HuH-7 (cell line): Measurements from ENCODE around the gene YDJC.
"Not testable (repeated sequence)": the region's sequence is repeated elsewhere in the genome, so short reads cannot be mapped to it uniquely, and the experiment has no call there.

ENCODE experiments used
- DNase-seq: peaks from one replicate; pipeline ENCODE4 v3.0.0; 2011; ENCODE audit warnings: low spot score

Gene YDJC

DNA sequence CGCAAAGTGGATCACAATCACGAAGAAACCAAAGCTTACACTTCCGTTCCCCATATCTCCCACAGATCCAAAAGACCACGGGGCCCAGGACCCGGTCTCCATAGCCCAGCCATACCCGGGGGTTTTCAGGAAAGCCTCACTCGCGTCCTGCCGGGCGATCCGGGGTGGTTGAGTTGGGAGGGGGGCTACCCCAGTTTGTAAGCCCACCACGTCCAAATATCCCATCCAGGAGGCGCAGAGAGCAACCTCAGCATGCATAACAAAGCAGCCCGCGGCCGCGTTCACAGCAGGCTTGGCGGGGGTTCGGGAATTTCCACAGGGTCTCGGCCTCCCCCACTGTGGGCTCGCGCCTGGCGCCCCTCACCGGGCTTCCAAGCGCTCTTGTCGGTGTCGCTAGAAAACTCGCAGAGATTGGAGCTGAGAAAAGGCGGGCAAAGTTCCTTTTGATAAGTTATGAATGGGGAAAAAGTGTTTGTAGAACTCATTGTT, 21.7 kb upstream of the YDJC start:
- DNase-seq = peak; percentile 30

DNA sequence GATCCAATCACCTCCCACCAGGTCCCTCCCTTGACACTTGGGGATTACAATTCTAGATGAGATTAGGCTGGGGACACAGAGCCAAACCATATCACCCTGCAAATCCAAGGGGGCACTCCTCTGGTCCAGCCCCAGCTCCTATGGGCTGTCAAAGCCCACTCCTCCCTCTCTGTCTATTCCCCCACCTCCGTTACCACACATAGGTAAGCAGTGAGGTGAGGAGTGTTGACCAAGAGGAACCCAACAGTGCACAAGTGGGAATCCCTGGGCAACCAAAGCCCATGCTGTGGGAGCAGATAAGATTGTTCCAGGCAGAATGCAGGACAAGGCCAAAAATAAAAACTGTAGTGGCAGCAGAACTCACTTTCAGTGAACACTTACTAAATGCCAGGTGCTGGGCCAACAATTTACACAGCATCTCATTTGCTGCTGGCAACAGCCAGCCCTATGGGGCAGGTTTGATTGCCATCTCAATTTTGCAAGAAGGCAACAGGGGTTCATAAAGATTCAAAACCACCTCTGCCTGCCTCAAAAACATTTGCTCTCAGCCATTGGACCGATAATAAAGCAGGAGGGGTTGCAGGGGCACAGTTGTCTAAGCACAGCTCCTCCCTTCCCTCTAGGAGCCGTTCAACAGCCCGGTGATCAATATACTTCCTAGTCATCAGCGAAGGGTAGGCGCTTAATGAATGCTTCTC, 21.1 kb upstream of the YDJC start:
- DNase-seq = no peak

DNA sequence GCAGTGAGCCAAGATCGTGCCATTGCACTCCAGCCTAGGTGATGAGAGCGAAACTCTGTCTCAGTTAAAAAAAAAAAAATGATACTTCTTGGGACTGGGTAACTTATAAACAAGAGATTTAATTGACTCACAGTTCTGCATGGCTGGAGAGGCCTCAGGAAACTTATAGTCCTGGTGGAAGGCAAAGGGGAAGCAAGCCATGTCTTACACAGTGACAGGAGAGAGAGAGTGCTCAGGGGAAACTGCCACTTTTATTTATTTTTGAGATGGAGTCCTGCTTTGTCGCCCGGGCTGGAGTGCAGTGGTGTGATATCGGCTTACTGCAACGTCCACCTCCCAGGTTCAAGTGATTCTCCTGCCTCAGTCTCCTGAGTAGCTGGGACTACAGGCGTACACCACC, 20.5 kb upstream of the YDJC start:
- no peak for DNase-seq

DNA sequence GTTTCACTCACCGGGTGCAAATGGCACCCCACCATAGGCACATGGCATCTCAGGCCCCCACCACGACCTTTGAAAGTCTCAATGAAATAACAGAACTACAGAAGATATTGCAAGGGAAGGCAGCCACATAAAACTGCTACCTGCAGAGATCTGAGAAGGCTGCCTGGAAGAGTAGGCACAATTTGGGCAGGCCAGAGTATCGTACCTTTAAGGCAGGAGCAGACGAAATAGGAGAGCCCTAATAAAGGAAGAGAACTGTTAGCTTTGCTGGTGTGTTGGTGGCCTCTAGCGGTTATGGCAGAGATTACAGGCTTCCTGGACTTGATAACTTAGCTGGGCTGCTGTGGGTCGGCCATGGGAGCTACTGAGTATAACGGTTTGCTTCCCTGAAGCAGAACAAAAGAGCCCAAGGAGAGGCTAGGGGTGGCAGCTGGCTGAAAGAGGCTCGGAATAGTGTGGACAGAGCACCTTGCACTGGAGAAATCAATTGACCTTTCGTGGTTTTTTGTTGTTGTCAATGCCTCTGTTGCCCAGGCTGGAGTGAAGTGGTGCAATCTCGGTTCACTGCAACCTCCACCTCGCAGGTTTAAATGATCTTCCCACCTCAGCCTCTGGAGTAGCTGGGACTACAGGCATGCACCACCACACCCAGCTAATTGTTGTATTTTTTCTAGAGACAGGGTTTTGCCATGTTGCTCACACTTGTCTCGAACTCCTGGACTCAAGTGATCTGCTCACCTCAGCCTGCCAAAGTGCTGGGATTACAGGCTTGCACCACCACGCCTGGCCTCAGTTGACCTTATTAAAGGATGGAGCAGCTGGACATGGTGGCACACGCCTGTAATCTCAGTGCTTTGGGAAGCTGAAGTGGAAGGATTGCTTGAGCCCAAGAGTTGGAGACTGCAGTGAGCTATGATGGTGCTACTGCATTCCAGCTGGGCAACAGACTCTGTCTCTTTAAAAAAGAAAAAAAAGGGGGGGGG, 17.1 kb upstream of the YDJC start:
- DNase-seq = peak; percentile 83

DNA sequence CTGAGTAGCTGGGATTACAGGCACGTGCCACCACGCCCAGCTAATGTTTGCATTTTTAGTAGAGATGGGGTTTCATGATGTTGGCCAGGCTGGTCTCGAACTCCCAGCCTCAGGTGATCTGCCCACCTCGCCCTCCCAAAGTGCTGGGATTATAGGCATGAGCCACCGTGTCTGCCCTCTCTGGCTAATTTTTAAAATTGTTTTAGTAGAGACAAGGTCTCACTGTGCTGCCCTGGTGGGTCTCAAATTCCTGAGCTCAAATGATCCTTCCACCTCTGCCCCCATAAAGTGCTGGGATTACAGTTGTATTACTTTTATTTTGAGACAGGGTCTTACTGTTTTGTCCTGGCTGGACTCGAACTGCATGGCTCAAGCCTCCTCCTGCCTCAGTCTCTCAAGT, 15.7 kb upstream of the YDJC start:
- not testable (repeated sequence) for DNase-seq

DNA sequence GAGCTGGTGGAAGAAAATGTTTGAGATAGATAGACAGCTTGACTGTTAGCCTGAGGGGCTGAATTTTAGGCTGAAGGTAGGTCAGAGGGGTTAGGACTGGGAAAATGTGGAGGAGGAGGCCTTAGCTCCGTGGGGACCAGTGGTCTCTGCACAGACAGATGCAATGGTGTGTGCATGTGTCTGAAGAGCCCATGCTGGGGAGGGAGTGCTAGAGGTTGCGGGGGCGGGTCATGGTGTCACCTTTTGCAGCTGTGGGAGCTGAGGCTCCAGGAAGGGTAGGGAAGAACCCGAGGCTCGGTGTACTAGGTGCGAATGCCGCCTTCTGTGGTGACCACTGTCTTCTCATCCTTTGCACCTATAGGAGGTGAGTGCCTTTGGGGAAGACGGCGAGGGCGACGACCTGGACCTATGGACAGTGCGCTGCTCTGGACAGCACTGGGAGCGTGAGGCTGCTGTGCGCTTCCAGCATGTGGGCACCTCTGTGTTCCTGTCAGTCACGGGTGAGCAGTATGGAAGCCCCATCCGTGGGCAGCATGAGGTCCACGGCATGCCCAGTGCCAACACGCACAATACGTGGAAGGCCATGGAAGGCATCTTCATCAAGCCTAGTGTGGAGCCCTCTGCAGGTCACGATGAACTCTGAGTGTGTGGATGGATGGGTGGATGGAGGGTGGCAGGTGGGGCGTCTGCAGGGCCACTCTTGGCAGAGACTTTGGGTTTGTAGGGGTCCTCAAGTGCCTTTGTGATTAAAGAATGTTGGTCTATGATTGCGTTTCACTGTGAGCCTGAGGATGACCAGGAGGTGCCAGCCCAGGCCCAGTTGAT, 13.9 kb upstream of the YDJC start:
- DNase-seq = no peak

DNA sequence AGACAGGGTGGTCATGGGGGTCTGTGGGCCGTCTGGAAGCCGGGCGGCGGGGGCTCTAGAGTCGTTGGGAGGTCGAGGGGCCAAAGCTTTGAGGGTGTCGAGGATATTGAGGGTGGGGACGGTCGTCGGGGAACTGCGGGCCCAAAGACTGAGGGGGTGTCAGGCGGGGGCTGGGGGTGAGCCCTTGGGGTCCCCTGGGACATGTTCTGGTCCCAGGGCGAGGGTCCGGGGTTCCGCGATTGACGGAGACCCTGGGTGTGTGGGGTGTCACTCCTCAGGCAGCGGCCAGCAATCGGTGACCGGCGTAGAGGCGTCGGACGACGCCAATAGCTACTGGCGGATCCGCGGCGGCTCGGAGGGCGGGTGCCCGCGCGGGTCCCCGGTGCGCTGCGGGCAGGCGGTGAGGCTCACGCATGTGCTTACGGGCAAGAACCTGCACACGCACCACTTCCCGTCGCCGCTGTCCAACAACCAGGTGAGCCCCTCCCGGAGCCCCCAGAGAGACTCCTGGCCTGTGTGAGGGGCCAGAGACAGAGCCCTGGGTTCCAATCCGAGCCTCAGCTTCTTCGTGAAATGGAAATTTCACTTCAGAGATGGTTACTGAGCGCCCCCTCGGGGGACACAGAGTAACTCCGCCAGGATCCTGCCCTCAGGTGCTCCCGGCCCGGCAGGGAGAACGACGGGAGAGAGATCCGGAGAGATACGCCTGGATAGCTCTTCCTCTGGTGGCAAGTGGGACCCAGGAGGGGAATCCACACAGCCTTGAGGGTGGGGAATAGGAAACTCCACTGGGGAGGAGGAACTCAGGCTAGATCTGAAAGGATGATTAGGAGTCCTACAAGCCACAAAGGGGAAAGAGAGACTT, 13.0 kb upstream of the YDJC start:
- peak; percentile 85 for DNase-seq

DNA sequence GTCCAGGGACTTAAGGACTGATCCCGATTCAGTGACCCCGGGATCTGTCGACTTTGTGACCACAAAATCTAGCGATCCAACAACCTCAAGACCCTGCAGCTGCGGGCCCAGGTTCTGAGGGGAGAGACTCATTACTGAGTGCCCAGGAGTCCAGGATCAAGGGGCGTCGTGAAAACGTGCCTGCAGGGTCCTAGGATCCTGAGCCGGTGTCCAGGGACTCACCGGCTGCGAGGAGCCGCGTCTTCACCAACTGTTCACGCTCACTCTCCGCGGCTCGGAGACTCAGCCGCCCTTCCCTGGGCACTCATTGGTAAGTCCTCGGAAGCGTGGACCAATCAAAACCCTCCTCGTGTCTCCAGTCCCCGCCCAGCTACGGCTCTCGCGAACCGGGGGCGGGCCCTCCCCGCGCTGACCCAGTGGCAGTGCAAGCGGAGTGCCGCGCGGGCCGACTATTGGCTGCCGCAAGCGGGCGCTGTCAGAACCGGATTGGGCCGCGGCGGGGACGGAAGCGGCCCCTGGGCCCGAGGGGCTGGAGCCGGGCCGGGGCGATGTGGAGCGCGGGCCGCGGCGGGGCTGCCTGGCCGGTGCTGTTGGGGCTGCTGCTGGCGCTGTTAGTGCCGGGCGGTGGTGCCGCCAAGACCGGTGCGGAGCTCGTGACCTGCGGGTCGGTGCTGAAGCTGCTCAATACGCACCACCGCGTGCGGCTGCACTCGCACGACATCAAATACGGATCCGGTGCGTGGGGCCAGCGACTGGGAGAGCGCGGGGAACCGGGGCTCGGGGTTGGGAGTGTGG, 12.2 kb upstream of the YDJC start, which contains the start of gene SDF2L1:
Gene SDF2L1, plus strand, starts transcription at position 514 of the 795 bp plus-strand sequence. Its CDS starts 35 bp downstream, at position 549.
- peak; percentile 98 for DNase-seq

DNA sequence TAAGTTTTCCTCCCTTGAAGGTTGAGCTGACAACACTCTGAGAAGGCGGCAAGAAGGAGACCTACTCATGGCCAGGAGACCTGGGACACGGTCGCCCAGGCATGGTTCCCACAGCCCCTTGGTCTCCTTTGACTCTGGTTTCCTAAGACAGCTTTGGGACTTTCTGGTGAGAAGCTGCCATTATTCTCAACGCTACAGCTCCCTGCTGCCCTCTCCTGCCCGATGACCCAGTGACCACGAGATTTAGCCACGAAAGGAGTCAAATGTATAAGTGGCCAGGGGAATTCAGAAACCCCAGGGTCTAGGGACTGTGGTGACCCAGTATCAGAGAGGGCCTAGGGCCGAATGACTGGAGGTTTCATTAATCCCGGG, 11.6 kb upstream of the YDJC start:
- peak; percentile 76 for DNase-seq

DNA sequence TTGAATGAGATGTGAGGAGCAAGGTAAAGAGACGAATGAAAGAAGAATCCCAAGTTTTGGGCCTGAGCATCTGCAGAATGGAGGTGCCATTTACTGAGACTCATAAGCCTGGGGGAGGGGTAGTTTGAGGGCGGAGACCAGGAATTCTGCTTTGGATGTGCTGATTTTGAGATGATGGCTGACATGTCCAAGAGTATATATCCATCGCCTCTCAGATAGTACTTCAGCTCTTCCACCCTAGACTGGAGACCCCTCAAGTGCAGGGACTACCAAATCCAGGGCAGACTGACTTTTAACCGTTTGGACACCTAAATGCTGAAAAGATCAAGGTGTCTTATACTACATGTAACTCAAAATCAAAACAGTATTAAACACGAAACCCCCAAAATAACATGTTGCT, 11.0 kb upstream of the YDJC start:
- DNase-seq = no peak

DNA sequence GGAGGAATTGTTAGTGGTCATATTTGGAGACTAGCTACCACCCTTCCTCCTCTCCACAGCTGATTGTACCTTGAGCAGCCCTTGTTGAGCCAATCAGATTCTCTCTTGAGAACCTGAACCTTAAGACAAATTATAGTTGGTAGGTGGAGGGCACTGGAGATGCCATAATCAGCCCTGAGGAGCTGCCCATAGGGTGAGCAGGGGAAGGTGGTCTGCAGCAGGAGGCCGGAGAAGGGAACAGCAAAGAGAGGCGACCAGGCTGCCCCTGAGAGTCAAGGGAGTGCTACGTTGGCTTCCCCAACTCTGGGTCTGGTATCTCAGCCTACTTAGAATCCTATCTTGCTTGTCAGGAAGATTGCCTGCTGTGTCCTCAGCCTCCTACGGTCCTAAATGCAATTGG, 9.5 kb upstream of the YDJC start:
- no peak for DNase-seq

DNA sequence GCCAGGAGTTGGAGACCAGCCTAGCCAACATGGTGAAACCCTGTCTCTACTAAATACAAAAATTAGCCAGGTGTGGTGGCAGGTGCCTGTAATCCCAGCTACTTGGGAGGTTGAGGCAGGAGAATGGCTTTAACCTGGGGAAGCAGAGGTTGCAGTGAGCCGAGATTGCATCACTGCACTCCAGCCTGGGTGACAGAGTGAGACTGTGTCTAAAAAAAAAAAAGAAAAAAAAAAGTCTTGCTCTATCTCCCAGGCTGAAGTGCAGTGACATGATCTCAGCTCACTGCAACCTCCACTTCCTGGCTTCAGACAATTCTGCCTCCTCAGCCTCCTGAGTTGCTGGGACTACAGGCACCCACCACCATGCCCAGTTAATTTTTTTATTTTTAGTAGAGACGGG, 7.6 kb upstream of the YDJC start:
- DNase-seq = not testable (repeated sequence)

DNA sequence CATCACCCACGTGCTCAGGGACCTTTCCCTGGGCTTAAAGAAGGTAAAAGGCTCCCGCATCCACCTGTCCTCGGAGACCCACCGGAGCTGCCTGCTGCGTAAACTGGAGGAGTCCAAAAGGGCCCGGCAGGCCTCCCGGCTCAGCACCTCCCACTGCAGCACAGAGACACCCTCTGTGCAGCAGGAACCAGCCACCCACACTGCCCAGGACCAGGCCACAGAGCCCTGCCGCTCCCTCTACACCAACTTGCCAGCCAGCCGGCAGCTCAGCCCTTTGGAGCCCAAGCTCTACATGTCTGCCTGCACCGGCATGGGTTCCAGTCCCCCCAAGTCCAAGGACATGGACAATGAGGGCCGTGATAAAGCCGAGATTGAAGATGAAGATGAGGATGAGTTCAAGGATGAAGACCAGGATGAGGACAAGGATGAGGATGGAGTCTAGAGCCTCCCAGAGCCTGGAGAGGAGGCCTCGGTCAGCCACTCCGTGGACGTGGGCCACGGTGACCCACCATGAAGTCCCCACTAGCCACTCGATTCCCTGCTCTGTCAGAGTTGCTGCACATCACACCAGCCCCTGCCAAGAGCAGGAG, 6.9 kb upstream of the YDJC start:
- no peak for DNase-seq

DNA sequence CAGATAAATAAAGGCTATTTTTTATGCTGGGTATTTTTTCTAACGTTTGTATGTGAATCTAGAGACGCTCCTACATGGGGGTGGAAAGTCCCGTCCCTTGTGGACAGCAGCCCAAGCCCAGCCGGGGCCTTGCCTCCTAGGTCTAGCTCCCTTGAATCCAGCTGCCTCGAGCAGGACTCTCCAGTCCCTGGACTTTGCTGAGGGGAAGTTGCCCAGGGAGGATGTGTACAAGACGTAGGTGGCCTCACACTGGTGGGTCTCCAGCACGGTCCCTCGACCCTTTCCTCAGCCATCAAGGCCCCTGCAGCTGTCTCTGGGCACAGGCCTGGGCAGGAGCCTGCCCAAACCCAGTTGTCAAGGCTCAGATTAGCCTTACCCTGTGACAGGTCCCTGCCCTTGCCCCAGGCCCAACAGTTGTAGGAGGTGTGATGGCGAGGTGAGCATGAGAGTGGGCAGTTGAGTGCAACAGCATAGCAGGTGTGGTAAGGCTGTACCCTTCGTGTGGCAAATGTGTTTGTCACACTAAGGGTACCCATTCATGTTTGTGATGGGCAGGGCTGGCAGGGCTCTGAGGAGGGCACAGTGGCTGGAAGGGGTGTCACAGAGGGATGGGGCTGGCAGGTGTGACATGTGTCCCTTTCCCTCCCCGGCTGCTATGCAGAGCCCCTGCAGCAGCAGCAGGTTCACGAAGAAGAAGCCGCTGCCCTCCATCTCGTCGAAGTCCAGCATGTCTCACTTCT, 6.1 kb upstream of the YDJC start:
- DNase-seq = no peak

DNA sequence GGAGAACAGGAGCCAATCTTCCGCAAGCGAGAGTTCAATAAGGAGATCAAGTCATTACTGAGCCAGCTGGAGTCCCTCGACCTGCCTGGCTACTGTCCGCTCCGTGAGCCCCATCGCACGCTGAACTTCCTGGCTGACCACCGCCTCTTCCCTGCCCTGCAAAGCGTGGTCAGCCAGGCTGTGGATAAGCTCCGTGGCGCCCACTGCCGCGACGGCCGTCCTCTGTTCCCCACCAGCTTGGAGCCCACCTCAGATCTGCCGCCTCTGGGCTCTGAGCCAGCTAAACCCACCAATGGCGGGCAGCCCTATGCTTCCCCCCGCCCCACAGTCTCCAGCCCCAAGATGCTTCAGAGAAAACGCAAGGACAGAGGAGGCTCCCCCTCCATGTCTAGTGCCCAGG, 5.0 kb upstream of the YDJC start:
- no peak for DNase-seq

DNA sequence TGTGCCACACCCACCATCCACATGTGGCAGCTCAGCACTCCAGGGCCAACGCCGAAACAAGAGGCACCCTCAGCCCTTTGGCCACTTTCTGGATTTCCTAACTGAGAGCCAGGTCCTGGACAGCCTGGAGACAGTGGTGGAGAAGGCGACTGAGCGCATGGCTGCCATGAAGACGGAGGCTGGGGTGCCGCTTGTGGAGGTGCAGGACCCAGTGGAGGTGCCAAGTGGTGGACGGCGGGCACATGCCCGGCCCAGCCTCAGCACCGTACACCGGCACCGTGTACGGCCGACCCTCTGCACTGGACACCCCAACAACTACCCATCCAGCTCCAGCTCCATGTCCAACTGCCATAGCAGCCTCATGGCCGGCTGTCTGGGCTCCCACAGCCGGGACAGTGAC, 4.3 kb upstream of the YDJC start:
- DNase-seq = no peak

DNA sequence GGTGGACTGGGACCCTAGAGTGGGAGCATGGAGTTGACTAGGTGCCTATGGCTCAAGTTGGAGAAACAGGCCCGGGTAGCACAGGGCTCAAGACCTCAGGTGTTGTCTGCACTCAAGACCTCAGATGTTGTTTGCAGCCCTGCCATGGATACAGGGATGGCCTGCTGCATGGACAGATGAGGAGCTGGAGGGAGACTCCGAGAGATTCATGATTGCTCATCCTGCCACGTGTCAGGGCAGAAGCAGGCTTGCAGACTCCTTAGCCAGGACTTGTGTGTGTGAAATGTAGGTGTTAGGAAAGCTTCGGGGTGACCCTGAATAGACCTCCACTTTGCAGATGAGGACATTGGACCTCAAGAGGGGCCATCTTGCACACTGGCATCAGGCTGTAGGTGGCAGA, 3.7 kb upstream of the YDJC start:
- no peak for DNase-seq

DNA sequence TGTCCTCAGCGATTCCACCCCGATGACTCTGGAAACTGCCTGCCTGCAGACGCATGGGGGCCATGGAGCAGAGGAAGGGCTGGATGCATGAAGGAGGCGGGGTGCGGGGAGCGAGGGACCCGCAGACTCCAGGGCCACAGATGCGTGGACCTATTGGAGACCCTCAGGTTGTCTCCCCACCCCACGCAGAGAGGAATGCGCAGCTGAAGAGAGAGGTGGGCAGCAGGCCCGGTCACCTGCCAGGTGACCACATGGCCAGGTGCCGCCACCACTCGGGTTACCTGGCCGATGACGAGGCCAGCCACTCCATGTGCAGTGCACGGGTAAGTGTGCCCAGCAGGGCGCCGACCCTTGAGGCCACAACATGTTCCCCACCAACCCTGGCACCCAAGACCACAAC, 3.1 kb upstream of the YDJC start:
- DNase-seq = no peak

DNA sequence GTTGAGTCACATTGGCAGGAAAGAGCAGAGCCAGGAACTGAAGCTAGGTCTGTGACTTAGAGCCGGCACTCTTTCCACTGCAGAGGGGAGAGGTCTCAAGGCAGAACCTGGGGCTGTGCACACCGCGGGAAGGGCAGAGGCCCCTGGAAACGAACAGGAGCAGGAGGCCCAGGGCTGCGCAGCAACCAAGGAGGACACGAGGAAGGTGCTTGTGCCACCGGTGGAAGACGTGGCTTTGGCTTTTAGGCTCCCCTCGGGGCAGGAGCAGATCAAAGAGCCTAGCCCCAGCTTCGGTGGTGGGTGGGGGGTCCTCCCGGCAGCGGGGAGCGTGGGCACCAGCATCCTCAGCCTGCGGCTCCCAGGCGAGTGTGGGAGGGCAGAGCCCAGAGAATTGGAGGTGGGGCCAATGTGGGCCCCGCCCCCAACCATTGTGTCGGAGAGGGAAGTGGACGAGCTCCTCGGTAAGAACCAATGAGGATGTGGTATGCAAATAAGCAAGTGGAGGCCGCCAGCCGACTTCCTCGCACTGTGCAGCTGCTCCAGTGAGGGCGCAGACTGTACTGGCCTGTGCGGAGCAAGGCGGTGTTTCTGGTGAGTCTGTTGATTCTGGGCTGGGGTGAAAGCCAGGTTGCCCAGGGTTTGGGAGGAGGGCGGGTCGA, 2.5 kb upstream of the YDJC start, which contains the start of gene CCDC116:
Gene CCDC116, plus strand, starts transcription at position 524 of the 659 bp plus-strand sequence. CDS start 422 bp downstream, outside the sequence.
- peak; percentile 92 for DNase-seq
